Mesenchymal stem cell (in vitro differentiated cells and primary cell): ENCODE data around the gene PADI3.

ENCODE experiments used
- DNase-seq: peaks from one replicate; pipeline ENCODE4 v3.0.0-alpha.2; 2013
- H2AFZ ChIP-seq: one replicate; pipeline ENCODE4 v1.6.1; 2013; ENCODE audit warnings: low read depth, mild to moderate bottlenecking, control low read depth, inconsistent platforms, low read length, moderate library complexity
- H2AK5ac ChIP-seq: 2 replicates; pipeline ENCODE4 v1.6.1; 2013; ENCODE audit warnings: low read length, moderate library complexity, mild to moderate bottlenecking, inconsistent platforms; ENCODE audit not compliant: severe bottlenecking
- H2BK120ac ChIP-seq: one replicate; pipeline ENCODE4 v1.6.1; 2013; ENCODE audit warnings: low read depth, mild to moderate bottlenecking, inconsistent platforms, low read length, moderate library complexity
- H2BK12ac ChIP-seq, 2 experiments: one replicate each; pipeline ENCODE4 v1.6.1; 2013; ENCODE audit warnings: inconsistent platforms in 2 of 2, low read length in 2 of 2, mild to moderate bottlenecking in 2 of 2, moderate library complexity in 2 of 2, control low read depth in 1 of 2
- H2BK15ac ChIP-seq: one replicate; pipeline ENCODE4 v1.6.1; 2013; ENCODE audit warnings: mild to moderate bottlenecking, low read depth, inconsistent platforms; ENCODE audit not compliant: poor library complexity, severe bottlenecking
- H2BK5ac ChIP-seq: 2 replicates; pipeline ENCODE4 v1.6.1; 2013; ENCODE audit warnings: low read depth, mild to moderate bottlenecking, low read length, control low read depth, inconsistent platforms; ENCODE audit not compliant: poor library complexity, severe bottlenecking
- H3K14ac ChIP-seq, 2 experiments: one replicate each; pipeline ENCODE4 v1.6.1; 2013; ENCODE audit warnings: inconsistent platforms in 2 of 2, low read length in 2 of 2, control low read depth in 1 of 2, mild to moderate bottlenecking in 1 of 2, moderate library complexity in 1 of 2
- H3K18ac ChIP-seq, 2 experiments: one replicate each; pipeline ENCODE4 v1.6.1; 2013; ENCODE audit warnings: inconsistent platforms in 2 of 2, low read length in 2 of 2, control low read depth in 1 of 2, low read depth in 1 of 2, mild to moderate bottlenecking in 1 of 2
- H3K23ac ChIP-seq, 2 experiments: one replicate each; pipeline ENCODE4 v1.6.1; 2013; ENCODE audit warnings: inconsistent platforms in 2 of 2, low read length in 2 of 2, mild to moderate bottlenecking in 2 of 2, moderate library complexity in 2 of 2, control low read depth in 1 of 2
- H3K27ac ChIP-seq: 2 replicates; pipeline ENCODE4 v1.5.1; 2013; ENCODE audit warnings: mild to moderate bottlenecking, moderate library complexity, low read length, control low read depth, inconsistent platforms; ENCODE audit not compliant: poor library complexity, severe bottlenecking
- H3K27me3 ChIP-seq, 2 experiments: 2 replicates each; pipeline versions ENCODE4 v1.6.1 to v1.7.0; 2013; ENCODE audit warnings: low read length in 2 of 2, mild to moderate bottlenecking in 2 of 2, moderate library complexity in 2 of 2, control low read depth in 1 of 2, inconsistent platforms in 1 of 2; ENCODE audit not compliant: control insufficient read depth in 1 of 2, insufficient read depth in 1 of 2
- H3K36me3 ChIP-seq, 2 experiments: 2 replicates each; pipeline versions ENCODE4 v1.6.1 to v1.7.0; 2013; ENCODE audit warnings: low read length in 2 of 2, control low read depth in 1 of 2, inconsistent platforms in 1 of 2, low read depth in 1 of 2, mild to moderate bottlenecking in 1 of 2; ENCODE audit not compliant: insufficient read depth in 2 of 2, control insufficient read depth in 1 of 2
- H3K4ac ChIP-seq, 2 experiments: one replicate each; pipeline ENCODE4 v1.6.1; 2013; ENCODE audit warnings: inconsistent platforms in 2 of 2, low read length in 2 of 2, mild to moderate bottlenecking in 2 of 2, moderate library complexity in 2 of 2, control low read depth in 1 of 2, low read depth in 1 of 2
- H3K4me1 ChIP-seq: 2 replicates; pipeline ENCODE4 v1.6.1; 2013; ENCODE audit warnings: low read depth, low read length, control low read depth; ENCODE audit not compliant: control insufficient read depth, insufficient read depth
- H3K4me2 ChIP-seq: 2 replicates; pipeline ENCODE4 v1.6.1; 2013; ENCODE audit warnings: low read length, mild to moderate bottlenecking, inconsistent platforms; ENCODE audit not compliant: poor library complexity, severe bottlenecking
- H3K4me3 ChIP-seq, 2 experiments: 2 replicates each; pipeline versions ENCODE4 v1.5.1 to v1.7.0; 2013; ENCODE audit warnings: low read length in 2 of 2, mild to moderate bottlenecking in 2 of 2, control low read depth in 1 of 2, low read depth in 1 of 2; ENCODE audit not compliant: insufficient read depth in 1 of 2
- H3K79me1 ChIP-seq: replicated peaks from 2 replicates; pipeline ENCODE4 v1.6.1; 2013; ENCODE audit warnings: mild to moderate bottlenecking, control low read depth, low read length, inconsistent platforms; ENCODE audit not compliant: poor library complexity, severe bottlenecking
- H3K9ac ChIP-seq: 2 replicates; pipeline ENCODE4 v1.7.0; 2013; ENCODE audit warnings: mild to moderate bottlenecking, low read length, moderate library complexity
- H3K9me3 ChIP-seq: 2 replicates; pipeline ENCODE4 v1.7.0; 2013; ENCODE audit warnings: mild to moderate bottlenecking, low read length; ENCODE audit not compliant: control insufficient read depth
- H4K8ac ChIP-seq: one replicate; pipeline ENCODE4 v1.6.1; 2013; ENCODE audit warnings: inconsistent platforms, mild to moderate bottlenecking, low read length, moderate library complexity
- H4K91ac ChIP-seq: one replicate; pipeline ENCODE4 v1.6.1; 2013; ENCODE audit warnings: mild to moderate bottlenecking, low read length, inconsistent platforms
- WGBS: methylation state at CpG from one replicate; pipeline ENCODE4 v1.1.7; 2013; ENCODE audit warnings: mixed read lengths; 5-methylcytosine and 5-hydroxymethylcytosine counted together

The PADI3 gene

DNA sequence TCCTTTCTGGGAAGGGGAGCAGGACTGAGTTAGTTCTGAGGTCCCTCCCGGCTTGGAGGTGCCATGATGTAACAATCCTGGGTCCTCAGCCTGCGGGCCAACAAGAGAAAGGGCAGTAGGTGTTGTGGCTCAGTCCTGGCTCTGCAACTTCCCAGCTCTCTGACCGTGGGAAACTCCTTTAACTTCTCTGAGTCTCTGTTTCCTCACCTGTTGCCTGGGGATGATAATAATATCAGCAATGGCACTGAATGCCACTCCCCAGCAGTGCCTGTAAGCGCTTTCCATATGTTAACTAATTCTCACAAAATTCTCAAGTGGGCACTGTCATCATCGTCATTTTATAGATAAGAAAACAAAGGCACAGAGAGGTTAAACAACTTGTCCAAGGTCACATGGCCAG is 2.3 kb downstream of the PADI3 start:
- H3K4me3 ChIP-seq = no peak overlapping the region
- no peak overlapping the region for H2BK120ac ChIP-seq
- H3K23ac ChIP-seq = no peak overlapping the region
- DNase-seq = no peak
- no peak overlapping the region for H4K91ac ChIP-seq
- no peak overlapping the region for H3K18ac ChIP-seq
- H3K27me3 ChIP-seq = peaks cover 0 to 57% of the 10 kb centered on the region in 2 experiments
- H3K4me2 ChIP-seq = no peak overlapping the region
- no peak overlapping the region for H3K14ac ChIP-seq
- H2AK5ac ChIP-seq = no peak overlapping the region
- H4K8ac ChIP-seq = no peak overlapping the region
- H3K4ac ChIP-seq = no peak overlapping the region
- no peak overlapping the region for H3K27ac ChIP-seq
- no peaks in the 10 kb centered on the region for H3K79me1 ChIP-seq
- H2BK12ac ChIP-seq = no peak overlapping the region
- H2AFZ ChIP-seq = no peak overlapping the region
- peaks cover 21% of the 10 kb centered on the region for H3K4me1 ChIP-seq
- 87% methylated on average over 5 of the region's 5 CpGs for WGBS
- no peak overlapping the region for H3K9ac ChIP-seq
- H2BK15ac ChIP-seq = no peak overlapping the region
- no peaks in the 10 kb centered on the region for H3K36me3 ChIP-seq
- no peaks in the 10 kb centered on the region for H3K9me3 ChIP-seq
- no peak overlapping the region for H2BK5ac ChIP-seq

DNA sequence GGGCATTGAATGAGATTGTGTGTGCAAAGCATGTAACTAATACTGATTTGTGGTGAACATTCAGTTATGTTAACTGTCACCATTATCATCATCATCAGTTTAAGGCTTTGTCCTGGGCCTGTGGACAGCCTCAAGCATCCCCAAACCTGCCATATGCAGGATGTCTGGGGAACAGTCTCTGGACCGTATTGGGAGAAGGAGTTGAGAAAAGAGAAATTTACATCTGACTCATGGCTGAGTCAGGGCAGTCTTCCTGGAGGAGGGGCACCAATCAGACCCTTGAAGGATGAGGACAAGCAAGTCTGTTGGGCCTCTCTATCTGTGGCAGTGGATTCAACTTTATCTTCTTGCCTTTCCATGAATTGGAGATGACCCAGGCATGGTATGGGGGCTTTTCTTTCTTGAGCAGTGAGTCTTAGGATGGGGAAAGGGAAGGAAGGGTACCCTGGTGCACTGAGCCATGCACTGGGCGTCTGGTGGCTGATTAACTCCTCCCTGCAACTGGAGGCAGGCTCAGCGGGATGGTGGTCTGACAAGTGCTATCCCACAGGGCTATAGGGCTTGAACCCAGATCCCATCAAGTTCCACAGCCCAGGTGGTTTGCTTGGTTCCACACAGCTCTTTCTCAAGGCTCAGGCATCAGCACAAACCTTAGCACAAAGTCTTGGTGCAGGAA is 2.9 kb downstream of the PADI3 start:
- no peak overlapping the region for H3K4ac ChIP-seq
- 45% methylated on average over 3 of the region's 3 CpGs for WGBS

DNA sequence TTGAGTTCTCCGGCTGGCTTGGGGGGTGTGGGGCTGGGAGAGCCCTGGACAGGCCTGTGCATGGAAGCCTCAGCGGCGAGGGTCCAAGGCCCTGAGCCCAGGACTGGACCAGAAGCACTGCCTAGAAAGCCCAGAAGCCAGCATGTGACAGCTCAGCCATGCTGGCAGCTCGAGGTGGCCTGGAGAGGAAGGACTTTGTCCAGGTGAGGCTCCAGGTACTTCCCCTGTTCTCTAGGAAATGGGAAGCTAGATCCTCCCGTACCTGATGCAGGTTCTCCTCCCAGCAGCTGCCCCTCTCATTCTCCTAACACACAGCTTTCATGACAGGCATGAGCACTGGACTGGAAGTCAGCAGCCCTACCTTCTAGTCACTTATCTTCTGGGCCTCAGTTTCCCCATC is 6.4 kb downstream of the PADI3 start:
- peaks cover 27% of the 10 kb centered on the region for H3K4me1 ChIP-seq
- no peak overlapping the region for H3K23ac ChIP-seq
- H3K27me3 ChIP-seq = peaks cover 0 to 56% of the 10 kb centered on the region in 2 experiments
- no peak overlapping the region for H4K91ac ChIP-seq
- H3K27ac ChIP-seq = no peak overlapping the region
- H2BK15ac ChIP-seq = no peak overlapping the region
- H2BK120ac ChIP-seq = no peak overlapping the region
- H3K9me3 ChIP-seq = no peaks in the 10 kb centered on the region
- no peak overlapping the region for H2AFZ ChIP-seq
- no peak overlapping the region for H2AK5ac ChIP-seq
- H3K4ac ChIP-seq = no peak overlapping the region
- no peak overlapping the region for H3K9ac ChIP-seq
- H2BK12ac ChIP-seq = no peak overlapping the region
- no peaks in the 10 kb centered on the region for H3K79me1 ChIP-seq
- H3K36me3 ChIP-seq = no peaks in the 10 kb centered on the region
- no peak overlapping the region for H4K8ac ChIP-seq
- H2BK5ac ChIP-seq = no peak overlapping the region
- no peak overlapping the region for H3K4me2 ChIP-seq
- H3K4me3 ChIP-seq = no peak overlapping the region
- no peak for DNase-seq
- 86% methylated on average over 5 of the region's 5 CpGs for WGBS
- H3K14ac ChIP-seq = no peak overlapping the region
- H3K18ac ChIP-seq = no peak overlapping the region

More for the DNA sequence above, 2.9 kb downstream of the PADI3 start:
- Histone ChIP-seq H3K36me3 (no peaks in the 10 kb centered on the region), H3K27me3 (peaks cover 0 to 57% of the 10 kb centered on the region in 2 experiments), H3K14ac (no peak overlapping the region), H2BK5ac (no peak overlapping the region), H4K8ac (no peak overlapping the region), H3K9ac (no peak overlapping the region), H3K79me1 (no peaks in the 10 kb centered on the region), H2BK15ac (no peak overlapping the region), H2BK120ac (no peak overlapping the region), H3K27ac (no peak overlapping the region), H4K91ac (no peak overlapping the region), H3K4me1 (peaks cover 21% of the 10 kb centered on the region), H2BK12ac (no peak overlapping the region), H3K23ac (no peak overlapping the region), H3K9me3 (no peaks in the 10 kb centered on the region), H3K4me2 (no peak overlapping the region), H2AFZ (no peak overlapping the region), H2AK5ac (no peak overlapping the region), H3K18ac (no peak overlapping the region), H3K4me3 (no peak overlapping the region)
- peak; percentile 63 for DNase-seq

DNA sequence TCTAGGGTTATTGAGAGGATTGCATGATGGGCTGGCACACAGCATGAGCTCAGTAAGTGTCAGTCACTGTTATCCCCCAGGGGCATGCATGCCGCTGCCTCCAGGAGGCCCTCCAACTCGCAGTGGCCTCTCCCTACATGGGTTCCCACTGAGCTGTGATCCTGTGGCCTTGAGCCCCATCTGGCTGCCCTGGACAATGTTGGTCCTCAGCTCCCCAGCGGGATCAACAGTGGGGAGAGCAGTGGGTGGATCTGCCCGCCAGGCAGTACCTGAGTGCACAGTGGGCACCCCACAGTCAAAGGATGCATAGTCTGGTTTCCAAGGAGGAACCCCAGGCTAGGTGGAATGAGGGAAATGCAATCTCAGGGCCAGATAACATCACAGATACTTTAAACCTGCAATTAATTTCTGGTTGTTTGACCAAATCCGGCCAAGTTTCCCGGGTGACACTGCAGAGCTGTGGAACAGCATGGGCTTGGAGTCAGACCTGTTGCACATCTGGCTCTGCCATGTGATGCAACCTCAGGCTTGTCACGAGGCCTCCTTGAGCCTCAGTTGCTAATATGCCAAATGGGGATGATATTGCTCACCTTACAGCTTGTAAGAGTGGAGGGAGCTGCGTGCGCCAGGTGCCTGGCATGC is 9.3 kb downstream of the PADI3 start:
- Histone ChIP-seq H4K8ac (no peak overlapping the region), H2BK15ac (no peak overlapping the region), H3K4me1 (peaks cover 9% of the 10 kb centered on the region), H3K9ac (no peak overlapping the region), H3K27me3 (peaks cover 0 to 67% of the 10 kb centered on the region in 2 experiments), H3K4me3 (no peak overlapping the region), H3K14ac (no peak overlapping the region), H2AFZ (no peak overlapping the region), H3K27ac (no peak overlapping the region), H3K18ac (peak overlapping the region in 1 of 2 experiments; percentile 46), H2AK5ac (no peak overlapping the region), H2BK5ac (no peak overlapping the region), H3K4ac (no peak overlapping the region), H2BK120ac (no peak overlapping the region), H4K91ac (peak overlapping the region; percentile 43), H3K23ac (no peak overlapping the region), H3K4me2 (no peak overlapping the region), H3K79me1 (no peaks in the 10 kb centered on the region), H3K36me3 (no peaks in the 10 kb centered on the region), H2BK12ac (peak overlapping the region; percentile 67 to 87), H3K9me3 (peaks cover 3% of the 10 kb centered on the region)
- 87% methylated on average over 9 of the region's 9 CpGs for WGBS
- peak; percentile 36 for DNase-seq
